Fibroblast of skin of back (primary cell): ENCODE data around the gene SPANXD. TPM values are rescaled to one million over a fixed set of nuclear protein-coding genes. Genes with fewer than 3 reads are reported as not detected.
A peak's percentile ranks its signal among the peaks of the same experiment; 100 is the strongest.
"Not testable (repeated sequence)": the region's sequence is repeated elsewhere in the genome, so short reads cannot be mapped to it uniquely, and the experiment has no call there.

Source experiments
- DNase-seq: peaks from one replicate; pipeline ENCODE4 v3.0.0-alpha.2; 2013
- polyA plus RNA-seq, 2 experiments: library from polyadenylated mRNA; unstranded; fragments of 120-200 nt; gene quantifications; one replicate each; pipeline ENCODE4 v1.2.1, GENCODE V29; 2013; ENCODE audit not compliant: insufficient read length in 2 of 2

SPANXD gene
- not detected for polyA plus RNA-seq (2013, experiment 1 of 2; ENCODE audit: insufficient read length)
- polyA plus RNA-seq (2013, experiment 2 of 2; ENCODE audit: insufficient read length): not detected

GRCh38 chrX:141698639-141699038 is at the start of gene SPANXD:
SPANXD (minus strand) TSS chrX:141698739; CDS start chrX:141698405, 334 bp downstream.
- DNase-seq: not testable (repeated sequence)

GRCh38 chrX:141742666-141743065 is 44.1 kb upstream of the SPANXD start:
- no peak for DNase-seq

- DNase-seq: no peak
Observed at GRCh38 chrX:141736656-141737055, 38.1 kb upstream of the SPANXD start.

- peak; percentile 39 for DNase-seq
Observed at GRCh38 chrX:141733371-141733770, 34.8 kb upstream of the SPANXD start.

- DNase-seq: no peak
Observed at GRCh38 chrX:141732031-141732430, 33.5 kb upstream of the SPANXD start.

- DNase-seq: no peak
Observed at GRCh38 chrX:141724186-141724585, 25.6 kb upstream of the SPANXD start.

- DNase-seq: no peak
Observed at GRCh38 chrX:141714680-141715079, 16.1 kb upstream of the SPANXD start.

- DNase-seq: no peak
Observed at GRCh38 chrX:141701072-141701471, 2.5 kb upstream of the SPANXD start.

- DNase-seq: peak; percentile 23
Observed at GRCh38 chrX:141673946-141674345, 24.6 kb downstream of the SPANXD start.

- no peak for DNase-seq
Observed at GRCh38 chrX:141669689-141670088, 28.9 kb downstream of the SPANXD start.

GRCh38 chrX:141668371-141668770 is 30.2 kb downstream of the SPANXD start:
- DNase-seq: no peak

GRCh38 chrX:141662781-141663180 is 35.8 kb downstream of the SPANXD start:
- no peak for DNase-seq

- DNase-seq: no peak
Observed at GRCh38 chrX:141652286-141652685, 46.3 kb downstream of the SPANXD start.
